SK-N-SH treated with all-trans-retinoic acid at 6 μM for 48 hours (cell line): ENCODE data around the gene PSMB10.
"Not testable (repeated sequence)": the region's sequence is repeated elsewhere in the genome, so short reads cannot be mapped to it uniquely, and the experiment has no call there.

ENCODE experiments used
- ATAC-seq: fragments of 200-7000 bp; cut with Tn5 transposase; 3 replicates; pipeline ENCODE4 v1.9.1; 2020; ENCODE audit warnings: mild to moderate bottlenecking, moderate library complexity
- ARNTL ChIP-seq: fragments of 450-650 bp; formaldehyde crosslinking; IDR thresholded peaks from 2 replicates; pipeline ENCODE4 v1.5.0; 2020; ENCODE audit warnings: low read depth, mild to moderate bottlenecking, moderate library complexity, borderline replicate concordance
- CREB5 ChIP-seq: fragments of 250-450 bp; sonication (Bioruptor Pico); IDR thresholded peaks from 2 replicates; pipeline ENCODE4 v1.5.1; 2020; ENCODE audit warnings: low read depth, mild to moderate bottlenecking, moderate library complexity
- CSDC2 ChIP-seq: fragments of 250-450 bp; sonication (Bioruptor Pico); IDR thresholded peaks from 2 replicates; pipeline ENCODE4 v1.5.0; 2020; ENCODE audit warnings: mild to moderate bottlenecking, moderate library complexity
- CSRNP3 ChIP-seq: fragments of 250-450 bp; sonication (Bioruptor Pico); IDR thresholded peaks from 2 replicates; pipeline ENCODE4 v1.5.1; 2021; ENCODE audit warnings: mild to moderate bottlenecking, moderate library complexity
- ESRRG ChIP-seq: fragments of 250-450 bp; sonication (Bioruptor Pico); IDR thresholded peaks from 2 replicates; pipeline ENCODE4 v1.6.1; 2021; ENCODE audit warnings: mild to moderate bottlenecking
- GLIS3 ChIP-seq: fragments of 250-450 bp; sonication (Bioruptor Pico); IDR thresholded peaks from 2 replicates; pipeline ENCODE4 v1.5.0; 2020; ENCODE audit warnings: mild to moderate bottlenecking, moderate library complexity
- ISL1 ChIP-seq: fragments of 250-450 bp; sonication (Bioruptor Pico); IDR thresholded peaks from 2 replicates; pipeline ENCODE4 v2.1.2; 2022; ENCODE audit warnings: mild to moderate bottlenecking, moderate library complexity
- OSR1 ChIP-seq: fragments of 250-450 bp; sonication (Bioruptor Pico); IDR thresholded peaks from 2 replicates; pipeline ENCODE4 v1.8.0; 2022; ENCODE audit warnings: moderate library complexity, mild to moderate bottlenecking, inconsistent platforms
- PATZ1 ChIP-seq: fragments of 250-450 bp; sonication (Bioruptor Pico); IDR thresholded peaks from 2 replicates; pipeline ENCODE4 v1.8.0; 2020; ENCODE audit warnings: mild to moderate bottlenecking, moderate library complexity, borderline replicate concordance
- POU6F1 ChIP-seq: fragments of 250-450 bp; sonication (Bioruptor Pico); IDR thresholded peaks from 2 replicates; pipeline ENCODE4 v1.8.0; 2021; ENCODE audit warnings: low read depth, mild to moderate bottlenecking, moderate library complexity, borderline replicate concordance
- PPARA ChIP-seq: fragments of 250-450 bp; sonication (Bioruptor Pico); IDR thresholded peaks from 2 replicates; pipeline ENCODE4 v1.5.0; 2020; ENCODE audit warnings: mild to moderate bottlenecking, borderline replicate concordance
- RARB ChIP-seq: fragments of 250-450 bp; sonication (Bioruptor Pico); IDR thresholded peaks from 2 replicates; pipeline ENCODE4 v1.8.0; 2021; ENCODE audit warnings: mild to moderate bottlenecking, moderate library complexity
- SNAI2 ChIP-seq: fragments of 250-450 bp; sonication (Bioruptor Pico); IDR thresholded peaks from 2 replicates; pipeline ENCODE4 v1.5.0; 2020; ENCODE audit warnings: mild to moderate bottlenecking, moderate library complexity
- TCF4 ChIP-seq: fragments of 250-450 bp; sonication (Bioruptor Pico); IDR thresholded peaks from 2 replicates; pipeline ENCODE4 v1.8.0; 2021; ENCODE audit warnings: mild to moderate bottlenecking, moderate library complexity, borderline replicate concordance
- TOX ChIP-seq: fragments of 250-450 bp; sonication (Bioruptor Pico); IDR thresholded peaks from 2 replicates; pipeline ENCODE4 v1.8.0; 2021; ENCODE audit warnings: mild to moderate bottlenecking, moderate library complexity, borderline replicate concordance
- TSHZ2 ChIP-seq: fragments of 250-450 bp; sonication (Bioruptor Pico); IDR thresholded peaks from 2 replicates; pipeline ENCODE4 v1.5.0; 2020; ENCODE audit warnings: mild to moderate bottlenecking, moderate library complexity
- ZC3H10 ChIP-seq: fragments of 250-450 bp; sonication (Bioruptor Pico); IDR thresholded peaks from 2 replicates; pipeline ENCODE4 v1.5.1; 2021; ENCODE audit warnings: mild to moderate bottlenecking, moderate library complexity
- ZFP3 ChIP-seq: fragments of 250-450 bp; sonication (Bioruptor Pico); IDR thresholded peaks from 2 replicates; pipeline ENCODE4 v1.5.0; 2020; ENCODE audit warnings: mild to moderate bottlenecking, moderate library complexity
- ZFP30 ChIP-seq: fragments of 450-650 bp; formaldehyde crosslinking; IDR thresholded peaks from 2 replicates; pipeline ENCODE4 v1.5.0; 2022; ENCODE audit warnings: mild to moderate bottlenecking, moderate library complexity
- ZNF8 ChIP-seq: fragments of 450-650 bp; formaldehyde crosslinking; IDR thresholded peaks from 2 replicates; pipeline ENCODE4 v1.5.0; 2020; ENCODE audit warnings: mild to moderate bottlenecking, moderate library complexity

Gene PSMB10

GRCh38 chr16:67915831-67916723, 20.6 kb downstream of the PSMB10 start:
- peak; percentile 7 for ATAC-seq
- no peak for TF ChIP-seq RARB (CRISPR knock-in tag)
- TF ChIP-seq ZNF8 (CRISPR knock-in tag): no peak
- no peak for TF ChIP-seq SNAI2 (CRISPR knock-in tag)
- no peak for TF ChIP-seq CSDC2 (CRISPR knock-in tag)
- TF ChIP-seq ZC3H10 (CRISPR knock-in tag): no peak
- no peak for TF ChIP-seq TCF4
- no peak for TF ChIP-seq ESRRG (CRISPR knock-in tag)
- TF ChIP-seq TOX (CRISPR knock-in tag): no peak
- TF ChIP-seq ZFP3 (CRISPR knock-in tag): no peak
- TF ChIP-seq OSR1 (CRISPR knock-in tag): no peak
- no peak for TF ChIP-seq CSRNP3 (CRISPR knock-in tag)

GRCh38 chr16:67915496-67915769, 21.2 kb downstream of the PSMB10 start:
- ATAC-seq: not testable (repeated sequence)

GRCh38 chr16:67914758-67915495, 21.7 kb downstream of the PSMB10 start:
- no peak for TF ChIP-seq ZNF8 (CRISPR knock-in tag)
- no peak for TF ChIP-seq TSHZ2
- TF ChIP-seq CSRNP3 (CRISPR knock-in tag): no peak
- no peak for TF ChIP-seq ESRRG (CRISPR knock-in tag)
- TF ChIP-seq CSDC2 (CRISPR knock-in tag): no peak
- no peak for TF ChIP-seq ARNTL (CRISPR knock-in tag)
- no peak for TF ChIP-seq PATZ1 (CRISPR knock-in tag)
- TF ChIP-seq ZC3H10 (CRISPR knock-in tag): no peak
- TF ChIP-seq GLIS3 (CRISPR knock-in tag): no peak
- no peak for TF ChIP-seq TOX (CRISPR knock-in tag)
- no peak for TF ChIP-seq ZFP30 (CRISPR knock-in tag)
- no peak for TF ChIP-seq CREB5 (CRISPR knock-in tag)
- no peak for TF ChIP-seq ISL1 (CRISPR knock-in tag)
- no peak for TF ChIP-seq OSR1 (CRISPR knock-in tag)
- no peak for TF ChIP-seq PPARA (CRISPR knock-in tag)
- no peak for TF ChIP-seq ZFP3 (CRISPR knock-in tag)
- TF ChIP-seq POU6F1 (CRISPR knock-in tag): no peak
- ATAC-seq: no peak
